Activated naive CD8-positive, alpha-beta T cell treated with anti-CD3 and anti-CD28 coated beads, Interleukin-2, amount 50 U/mL, for 24 hours (primary cell): ENCODE measurements around the gene ZCCHC18.

Source experiments
- ATAC-seq: fragments of 150-1000 bp; cut with Tn5 transposase; one replicate; pipeline ENCODE4 v1.10.0; 2021
- DNase-seq: peaks from one replicate; pipeline ENCODE4 v3.0.0; 2021
- H3K27ac Mint-ChIP-seq: one replicate; pipeline ENCODE4 v1.8.0; 2021; ENCODE audit warnings: mild to moderate bottlenecking, mixed read lengths
- H3K27me3 Mint-ChIP-seq: one replicate; pipeline ENCODE4 v1.8.0; 2021; ENCODE audit warnings: mixed read lengths
- H3K36me3 Mint-ChIP-seq: one replicate; pipeline ENCODE4 v1.8.0; 2021; ENCODE audit warnings: low read depth, mixed read lengths
- H3K4me1 Mint-ChIP-seq: one replicate; pipeline ENCODE4 v1.8.0; 2021; ENCODE audit warnings: mixed read lengths
- H3K4me3 Mint-ChIP-seq: one replicate; pipeline ENCODE4 v1.8.0; 2021; ENCODE audit warnings: mild to moderate bottlenecking, moderate library complexity, mixed read lengths
- H3K9me3 Mint-ChIP-seq: one replicate; pipeline ENCODE4 v1.8.0; 2021; ENCODE audit warnings: mixed read lengths

Gene ZCCHC18

GRCh38 chrX:104156630-104157529 lies 44.6 kb downstream of the ZCCHC18 start, which contains the start of gene SLC25A53:
Gene SLC25A53 (minus strand): TSS chrX:104157009. CDS start chrX:104105257, 51,752 bp downstream.
- H3K27ac Mint-ChIP-seq: peak within 1 kb of the TSS; percentile 100
- peaks cover 19% of the 10 kb centered on the region for H3K4me1 Mint-ChIP-seq
- peak within 1 kb of the TSS; percentile 99 for H3K4me3 Mint-ChIP-seq
- H3K36me3 Mint-ChIP-seq: peaks cover 4% of the 10 kb centered on the region
- H3K9me3 Mint-ChIP-seq: no peaks in the 10 kb centered on the region
- ATAC-seq: peak; percentile 89
- no peaks in the 10 kb centered on the region for H3K27me3 Mint-ChIP-seq
- DNase-seq: peak; percentile 72
